GM18498 (cell line): ENCODE measurements around the gene PRC1.
A peak's percentile ranks its signal among the peaks of the same experiment; 100 is the strongest.
"Not testable (repeated sequence)": the region's sequence is repeated elsewhere in the genome, so short reads cannot be mapped to it uniquely, and the experiment has no call there.

Experiments
- ATAC-seq: cut with Tn5 transposase; IDR thresholded peaks from one replicate; pipeline ENCODE4 v1.9.1; 2021; ENCODE audit warnings: mild to moderate bottlenecking, moderate library complexity; ENCODE audit not compliant: unreplicated experiment

The PRC1 gene

DNA sequence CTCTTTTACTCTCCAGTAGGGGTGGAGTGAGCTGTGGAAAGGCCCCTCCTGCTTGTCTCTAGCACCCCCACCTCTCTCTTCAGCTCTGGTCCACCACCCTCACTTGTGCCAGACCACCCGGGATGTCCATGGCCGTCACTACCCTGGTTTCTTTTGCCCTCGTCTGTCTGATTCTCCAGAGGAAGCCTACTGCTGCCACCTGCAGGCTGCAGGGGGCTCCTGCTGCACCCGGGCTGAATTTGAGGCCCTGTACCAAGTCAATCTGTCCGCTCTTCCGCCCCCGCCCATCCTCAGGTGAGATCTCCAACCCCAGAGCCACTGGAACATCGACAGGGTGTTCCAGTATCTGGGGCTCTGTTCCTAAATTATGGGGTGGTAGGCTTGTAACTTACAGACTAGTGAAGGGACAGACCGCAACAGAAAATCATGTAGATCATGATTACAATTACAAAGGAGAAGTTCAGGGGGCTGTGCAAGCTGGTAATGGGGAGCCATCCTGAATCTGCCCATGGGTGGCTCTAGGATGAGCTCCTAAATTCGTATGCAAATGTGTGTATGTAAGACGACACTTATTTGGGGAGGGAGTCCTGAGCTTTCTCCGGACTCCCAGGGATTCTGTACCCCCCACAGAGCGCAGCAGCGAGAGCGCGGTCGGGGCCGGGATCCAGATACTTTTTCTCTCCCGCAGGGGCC, 59.9 kb downstream of the PRC1 start:
- ATAC-seq = peak; percentile 39

DNA sequence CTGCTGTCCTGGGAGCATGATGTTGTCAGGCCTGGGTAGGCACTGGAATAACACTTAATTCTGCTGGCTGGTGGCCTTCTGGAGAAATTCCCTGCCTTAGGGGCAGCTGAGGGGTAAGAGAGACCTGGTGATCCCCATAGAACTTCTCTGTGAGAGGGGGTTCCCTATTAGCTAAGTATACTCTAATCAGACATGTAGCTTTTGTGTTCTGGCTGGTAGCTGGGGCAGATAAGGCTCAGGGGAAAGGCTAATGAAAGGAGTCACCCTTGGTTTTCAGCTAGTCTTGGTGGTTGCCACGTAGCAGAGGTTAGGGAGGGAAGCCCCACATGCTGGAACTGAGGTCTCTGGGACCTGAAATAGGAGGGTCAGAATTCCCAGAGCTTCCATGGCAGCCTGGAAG, 61.0 kb downstream of the PRC1 start:
- ATAC-seq = no peak

DNA sequence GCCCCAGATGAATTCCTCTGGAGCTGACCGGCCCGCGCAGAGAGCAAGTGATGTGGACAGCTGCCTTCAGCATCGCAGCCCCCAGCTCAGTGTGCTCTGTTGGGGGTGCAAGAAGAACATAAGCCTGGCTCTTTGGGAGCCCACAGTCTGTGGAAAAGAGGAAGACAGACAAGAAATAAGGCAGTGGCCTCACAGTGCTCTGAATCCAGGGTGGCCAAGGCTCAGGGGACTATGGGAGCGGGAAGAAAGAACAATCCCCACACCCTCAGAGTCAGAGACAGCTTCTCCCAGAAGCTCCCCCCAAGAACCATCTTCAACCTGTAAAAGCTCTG, 61.7 kb downstream of the PRC1 start:
- no peak for ATAC-seq

DNA sequence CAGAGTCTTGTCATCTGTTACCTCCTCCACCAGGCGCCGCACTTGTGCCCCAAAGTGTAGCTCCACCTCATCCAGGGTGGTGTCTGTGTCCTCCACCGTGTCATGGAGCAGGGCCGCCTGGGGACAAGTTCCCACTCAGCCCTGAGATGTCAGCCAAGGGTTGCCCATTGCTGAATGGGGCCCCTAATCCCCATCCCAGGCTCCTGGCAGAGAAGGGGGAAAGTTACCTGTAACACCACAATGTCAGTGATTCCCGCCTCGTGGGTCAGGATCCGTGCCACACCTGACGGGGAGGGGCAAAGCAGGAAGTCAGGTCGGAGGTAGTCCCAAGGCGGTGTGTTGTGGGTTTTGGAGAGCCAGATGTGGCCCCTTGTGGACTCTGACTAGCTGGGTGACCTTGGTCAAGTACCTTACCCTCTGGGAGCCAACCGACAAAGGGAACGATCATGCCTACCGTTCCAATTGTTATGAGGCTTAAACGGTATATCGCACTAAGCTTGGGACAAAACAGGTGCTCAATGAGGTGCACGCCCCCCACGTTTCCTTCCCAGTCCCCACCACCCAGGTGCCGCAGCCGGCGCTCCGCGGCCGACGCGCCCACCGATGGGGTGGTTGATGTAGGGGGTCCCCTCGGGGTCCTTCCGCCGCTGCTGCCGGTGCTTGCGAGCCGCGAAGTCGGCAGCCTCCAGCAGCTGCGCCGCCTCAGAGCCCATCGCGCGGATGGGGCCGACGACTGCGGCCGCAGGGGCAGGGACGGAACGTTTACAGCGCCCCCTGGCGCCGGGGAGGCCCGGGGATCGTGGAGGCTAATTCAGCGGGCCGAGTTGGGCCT, 62.3 kb downstream of the PRC1 start, which contains the start of gene HDDC3:
HDDC3 (minus strand) TSS at position 722 of the 832 bp plus-strand sequence; CDS start at position 713, 9 bp downstream.
- ATAC-seq = peak; percentile 45

DNA sequence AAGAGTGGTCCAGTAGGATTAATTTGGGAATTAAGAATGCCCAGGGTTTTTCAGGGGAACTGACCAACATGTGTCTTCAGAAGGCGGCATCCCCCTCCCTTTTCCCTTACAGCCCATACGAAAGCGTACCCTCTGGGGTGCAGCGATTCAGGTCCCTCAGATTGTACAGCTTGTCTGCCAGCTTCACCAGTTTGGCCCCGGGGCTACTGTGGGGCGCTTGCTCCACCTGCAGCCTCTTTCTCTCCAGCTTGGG, 62.8 kb downstream of the PRC1 start:
- ATAC-seq = no peak

DNA sequence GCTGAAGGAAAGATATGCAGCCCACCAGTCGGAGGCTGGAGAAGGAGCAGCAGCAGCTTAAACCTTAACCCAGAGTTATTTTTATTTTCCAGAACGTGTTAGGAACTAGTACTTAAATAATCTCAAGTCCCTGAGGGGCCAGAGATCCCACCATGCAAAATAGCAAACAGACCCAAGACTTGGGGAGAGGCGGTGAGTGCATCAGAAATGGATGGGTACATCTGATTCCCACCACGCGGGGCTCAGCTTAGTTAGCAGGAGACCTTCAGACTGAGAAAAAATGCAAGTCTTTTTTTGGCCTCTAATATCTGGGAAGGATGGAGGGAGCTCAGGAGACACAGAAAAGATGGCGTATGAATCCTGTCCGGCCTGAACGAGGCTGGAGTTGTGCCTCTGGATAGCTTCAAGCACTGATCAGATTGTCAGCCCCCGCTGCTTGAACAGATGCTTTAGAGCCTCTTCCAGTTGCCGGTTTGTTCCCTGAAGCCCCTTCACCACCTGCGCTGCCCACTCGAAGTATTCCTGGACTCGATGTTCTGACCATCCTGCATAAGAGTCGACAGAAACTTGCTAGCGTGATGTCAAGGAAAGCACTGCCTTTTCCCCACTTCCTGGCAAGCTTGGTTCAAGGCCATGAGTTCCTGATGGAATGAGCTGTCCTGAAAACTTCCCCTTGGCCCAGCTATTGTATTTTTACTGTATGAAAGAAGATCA, 63.3 kb downstream of the PRC1 start:
- no peak for ATAC-seq

DNA sequence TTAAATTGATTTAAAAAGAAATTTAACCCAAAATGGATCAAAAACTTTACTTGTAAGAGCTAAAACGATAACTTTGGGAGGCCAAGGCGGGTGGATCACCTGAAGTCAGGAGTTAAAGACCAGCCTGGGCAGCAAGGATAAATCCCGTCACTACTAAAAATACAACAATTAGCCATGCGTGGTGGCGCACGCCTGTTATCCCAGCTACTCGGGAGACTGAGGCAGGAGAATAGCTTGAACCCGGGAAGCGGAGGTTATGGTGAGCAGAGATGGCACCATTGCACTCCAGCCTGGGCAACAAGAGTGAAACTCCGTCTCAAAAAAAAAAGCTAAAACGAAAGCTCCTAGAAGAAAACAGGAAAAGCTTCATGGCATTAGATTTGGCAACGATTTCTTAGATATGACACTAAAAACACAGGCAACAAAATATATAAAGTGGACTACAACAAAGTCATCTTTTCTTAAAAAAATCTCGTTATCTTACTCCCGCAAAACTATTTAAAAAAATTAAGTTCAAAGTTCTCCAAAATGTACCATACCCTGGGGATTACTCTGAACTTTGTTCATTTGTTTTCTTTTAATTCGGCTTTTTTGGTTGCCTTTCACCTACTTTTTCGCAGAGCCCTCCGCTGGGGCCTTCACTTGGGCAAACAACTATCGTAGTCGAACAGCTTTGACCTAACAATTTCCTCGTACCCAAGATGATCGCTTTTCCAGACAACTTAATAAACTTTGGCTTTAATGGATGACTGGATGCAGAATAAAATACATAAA, 64.9 kb downstream of the PRC1 start:
- ATAC-seq = no peak

DNA sequence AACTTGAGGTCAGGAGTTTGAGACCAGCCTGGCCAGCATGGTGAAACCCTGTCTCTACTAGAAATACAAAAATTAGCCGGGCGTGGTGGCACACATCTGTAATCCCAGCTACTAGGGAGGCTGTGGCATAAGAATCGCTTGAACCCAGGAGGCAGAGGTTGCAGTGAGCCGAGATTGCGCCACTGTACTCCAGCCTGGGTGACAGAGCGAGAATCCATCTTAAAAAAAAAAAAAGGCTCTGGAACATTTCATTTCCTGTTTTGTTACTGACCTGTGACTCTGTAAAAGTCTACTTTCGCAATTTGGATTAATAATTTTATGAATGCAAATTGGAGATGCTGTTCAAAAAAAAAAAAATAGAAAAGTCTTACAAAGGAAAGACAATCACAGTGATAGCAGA, 66.2 kb downstream of the PRC1 start:
- not testable (repeated sequence) for ATAC-seq

DNA sequence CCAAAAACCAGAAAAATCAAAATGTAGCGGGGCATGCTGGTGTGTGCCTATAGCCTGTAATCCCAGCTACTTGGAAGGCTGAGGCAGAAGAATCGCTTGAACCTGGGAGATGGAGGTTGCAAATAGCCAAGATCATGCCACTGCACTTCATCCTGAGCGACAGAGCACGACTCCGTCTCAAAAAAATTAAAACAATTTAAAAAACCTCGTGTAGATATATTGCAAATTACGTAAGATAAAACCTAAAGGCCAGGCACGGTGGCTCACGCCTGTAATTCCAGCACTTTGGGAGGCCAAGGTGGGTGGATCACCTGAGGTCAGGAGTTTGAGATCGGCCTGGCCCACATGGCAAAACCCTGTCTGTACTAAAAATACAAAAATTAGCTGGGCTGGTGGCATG, 67.6 kb downstream of the PRC1 start:
- ATAC-seq = not testable (repeated sequence)

DNA sequence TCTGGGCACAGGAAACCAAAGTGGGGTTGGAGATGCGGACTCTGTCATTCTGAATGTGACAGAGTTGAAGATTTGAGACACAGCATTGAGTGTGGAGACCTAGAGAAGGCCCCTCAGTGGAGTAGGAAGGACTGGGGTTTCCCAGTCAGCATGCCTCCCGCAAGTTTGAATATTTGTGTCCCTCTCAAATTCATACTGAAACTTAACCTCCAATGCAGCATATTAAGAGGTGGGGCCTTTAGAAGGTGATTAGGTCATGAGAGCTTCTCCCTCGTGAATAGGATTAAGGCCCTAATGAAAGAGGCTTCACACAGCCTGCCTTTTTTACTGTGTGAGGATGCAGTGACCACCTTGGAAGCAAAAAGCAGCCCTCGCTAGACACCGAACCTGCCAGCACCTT, 70.0 kb downstream of the PRC1 start:
- ATAC-seq = no peak

DNA sequence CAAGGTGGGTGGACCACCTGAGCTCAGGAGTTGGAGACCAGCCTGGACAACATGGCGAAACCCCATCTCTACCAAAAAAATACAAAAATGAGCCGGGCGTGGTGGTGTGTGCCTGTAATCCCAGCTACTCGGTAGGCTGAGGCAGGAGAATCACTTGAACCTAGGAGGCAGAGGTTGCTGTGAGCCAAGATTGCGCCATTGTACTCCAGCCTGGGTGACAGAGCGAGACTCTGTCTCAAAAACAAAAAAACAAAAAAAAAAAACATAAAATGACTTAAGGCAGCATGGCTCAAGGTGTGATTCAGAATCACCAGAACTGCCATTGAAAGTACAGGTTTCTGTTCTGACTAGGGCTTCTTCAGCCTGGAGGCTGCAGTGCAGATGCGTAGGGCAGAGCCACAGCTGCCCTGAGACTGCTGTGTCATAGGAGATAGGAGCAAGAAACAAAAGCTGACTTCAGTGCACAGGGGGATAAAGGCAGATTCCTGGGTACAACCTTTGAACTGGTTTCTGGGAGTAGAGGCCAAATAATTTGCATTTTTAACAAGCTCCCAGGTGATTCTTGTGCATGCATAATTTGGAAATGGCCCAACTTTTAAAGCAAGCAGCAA, 71.5 kb downstream of the PRC1 start:
- ATAC-seq = peak; percentile 90

DNA sequence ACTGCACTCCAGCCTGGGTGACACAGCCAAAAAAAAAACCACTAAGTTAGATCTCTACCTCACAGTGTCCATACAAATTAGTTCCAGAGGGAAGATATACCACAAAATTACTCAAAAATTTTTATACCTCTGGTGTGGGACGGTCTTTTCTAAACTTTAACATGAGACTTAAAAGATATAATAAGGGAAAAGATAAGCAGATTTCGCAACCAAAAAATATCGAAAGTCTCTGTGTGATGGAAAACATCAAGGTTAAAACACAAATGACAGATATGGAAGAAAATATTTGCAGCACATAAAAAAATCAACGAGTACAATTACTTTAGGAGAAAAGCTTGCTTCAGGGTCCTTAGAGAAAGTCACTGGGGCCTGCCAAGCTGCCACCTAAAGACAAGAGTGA, 72.4 kb downstream of the PRC1 start:
- no peak for ATAC-seq

DNA sequence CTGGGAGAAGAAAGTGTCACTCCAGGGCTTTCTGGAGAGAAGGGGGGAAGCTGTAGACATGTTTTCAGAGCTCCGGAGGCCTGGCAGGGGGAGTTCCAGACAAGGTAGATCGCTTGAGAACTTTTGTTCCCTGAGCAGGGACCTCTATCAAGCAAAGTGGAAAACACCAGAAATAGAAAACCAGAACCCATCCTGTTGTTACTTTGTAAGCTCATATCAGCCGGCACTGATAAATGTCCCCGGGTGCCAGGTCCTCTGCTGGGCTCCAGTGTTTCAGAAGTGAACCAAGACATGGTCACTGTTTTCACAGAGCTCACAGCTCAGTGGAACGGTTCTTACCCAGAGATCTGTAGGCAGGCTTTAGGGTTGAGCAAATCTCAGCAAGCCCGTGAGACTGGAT, 75.5 kb downstream of the PRC1 start:
- no peak for ATAC-seq

DNA sequence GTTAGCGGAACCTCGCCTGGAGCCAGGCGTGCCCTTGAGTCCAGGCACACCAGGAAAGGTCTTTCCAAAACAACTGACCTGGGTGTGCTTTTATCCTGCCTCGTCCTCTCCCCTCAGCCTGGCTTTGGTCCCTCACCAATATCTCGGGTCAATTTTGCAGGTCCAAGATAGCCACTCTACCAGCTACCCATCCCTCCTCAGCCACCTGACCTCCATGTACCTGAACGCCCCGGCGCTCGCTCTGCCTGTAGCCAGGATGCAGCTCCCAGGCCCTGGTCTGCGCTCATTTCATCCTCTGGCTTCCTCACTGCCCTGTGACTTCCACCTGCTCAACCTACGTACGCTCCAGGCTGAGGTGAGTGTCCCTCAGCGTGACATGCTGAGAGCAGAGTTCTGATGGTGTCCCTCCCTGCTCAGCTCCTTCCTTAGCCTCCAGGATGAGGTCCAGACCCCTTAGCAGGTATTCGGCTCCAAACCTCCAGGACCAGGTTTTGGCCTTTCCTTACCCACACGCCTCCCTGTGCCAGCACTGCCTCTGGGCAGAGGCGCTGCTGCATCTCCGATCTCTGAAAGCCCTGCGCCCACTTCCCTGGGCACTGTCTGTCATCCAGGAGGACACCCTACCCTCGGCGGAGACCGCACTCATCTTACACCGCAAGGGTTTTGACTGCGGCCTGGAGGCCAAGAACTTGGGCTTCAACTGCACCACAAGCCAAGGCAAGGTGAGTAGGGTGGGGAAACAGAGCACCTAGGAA, 76.1 kb downstream of the PRC1 start:
- ATAC-seq = no peak

DNA sequence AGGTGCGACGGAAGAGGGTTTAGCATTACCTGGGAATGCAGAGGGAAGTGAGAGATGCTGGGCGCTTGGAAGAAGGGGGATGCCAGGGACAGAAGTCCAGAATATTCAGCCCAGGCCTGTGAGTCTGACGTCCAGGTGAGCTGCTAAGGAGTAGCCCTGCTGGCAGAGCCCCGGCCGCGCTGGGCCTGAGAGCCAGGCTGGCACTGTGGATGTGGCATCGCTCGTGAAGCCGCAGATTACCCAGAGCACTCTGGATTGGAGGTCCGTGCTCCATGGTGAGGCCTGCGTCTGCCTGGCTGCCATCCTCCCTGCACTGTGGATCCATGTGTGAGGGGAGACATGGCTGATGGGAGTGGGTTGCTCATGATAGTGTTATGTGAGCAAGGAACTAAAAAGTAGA, 76.8 kb downstream of the PRC1 start:
- ATAC-seq = no peak

DNA sequence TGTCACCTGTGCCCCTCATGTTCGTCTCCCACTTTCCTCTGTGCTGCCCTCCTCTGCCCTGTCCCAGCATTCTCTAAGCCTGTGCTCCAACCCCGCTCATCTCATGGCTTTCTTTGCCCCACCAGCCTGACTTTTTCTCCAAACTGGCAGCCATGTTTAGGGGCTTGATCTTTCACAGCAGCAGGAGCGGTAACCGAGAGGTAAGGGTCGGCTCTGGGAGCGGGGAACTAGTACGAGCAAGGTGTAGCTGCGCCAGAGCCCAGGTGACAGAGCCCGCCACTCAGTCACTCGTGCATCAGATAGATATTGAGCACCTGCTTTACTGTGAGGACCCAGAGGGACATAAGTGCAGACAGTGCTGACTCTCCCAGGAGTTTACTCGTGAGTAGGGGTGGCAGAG, 77.9 kb downstream of the PRC1 start:
- no peak for ATAC-seq
